DND-41 (cell line): Measurements from ENCODE around the gene RAD51B.

Experiments
- ATAC-seq: fragments of 200-7000 bp; cut with Tn5 transposase; 3 replicates; pipeline ENCODE4 v1.9.1; 2021; ENCODE audit warnings: low read depth; ENCODE audit not compliant: insufficient read depth
- DNase-seq: peaks from one replicate; pipeline ENCODE4 v3.0.0-alpha.2; 2020
- H2AFZ ChIP-seq: 2 replicates; pipeline ENCODE4 v1.6.0; 2012; ENCODE audit warnings: low read depth, low read length
- H3K27ac ChIP-seq: 2 replicates; pipeline ENCODE4 v1.5.1; 2012; ENCODE audit warnings: low read length, inconsistent platforms
- H3K27me3 ChIP-seq: fragments of 200-600 bp; sonication (generic); 2 replicates; pipeline ENCODE4 v1.6.0; 2012; ENCODE audit warnings: low read length, mild to moderate bottlenecking, inconsistent platforms; ENCODE audit not compliant: insufficient read depth, poor library complexity
- H3K36me3 ChIP-seq: 2 replicates; pipeline ENCODE4 v1.5.1; 2012; ENCODE audit warnings: low read length, inconsistent platforms; ENCODE audit not compliant: insufficient read depth
- H3K4me1 ChIP-seq: 2 replicates; pipeline ENCODE4 v1.5.1; 2012; ENCODE audit warnings: mild to moderate bottlenecking, low read length; ENCODE audit not compliant: insufficient read depth
- H3K4me2 ChIP-seq: 2 replicates; pipeline ENCODE4 v1.6.0; 2012; ENCODE audit warnings: mild to moderate bottlenecking, moderate library complexity, low read length, inconsistent platforms; ENCODE audit not compliant: insufficient read depth
- H3K4me3 ChIP-seq, 2 experiments: fragments of 200-600 bp in 1 of 2; shearing (Covaris generic) in 1 of 2; 2 replicates each; pipeline ENCODE4 v1.5.1; 2012 to 2016; ENCODE audit warnings: inconsistent platforms in 2 of 2, low read length in 2 of 2, mild to moderate bottlenecking in 2 of 2, low read depth in 1 of 2, moderate library complexity in 1 of 2
- H3K79me2 ChIP-seq: 2 replicates; pipeline ENCODE4 v1.6.0; 2012; ENCODE audit warnings: low read length, inconsistent platforms; ENCODE audit not compliant: insufficient read depth
- H3K9ac ChIP-seq: 2 replicates; pipeline ENCODE4 v1.6.0; 2012; ENCODE audit warnings: low read depth, mild to moderate bottlenecking, inconsistent platforms, low read length, moderate library complexity
- H3K9me3 ChIP-seq: 2 replicates; pipeline ENCODE4 v1.5.1; 2012; ENCODE audit warnings: low read length, moderate library complexity, mild to moderate bottlenecking, inconsistent platforms; ENCODE audit not compliant: insufficient read depth, severe bottlenecking
- H4K20me1 ChIP-seq: 2 replicates; pipeline ENCODE4 v1.6.0; 2012; ENCODE audit warnings: low read length; ENCODE audit not compliant: insufficient read depth
- EZH2 ChIP-seq: IDR thresholded peaks from 3 replicates; pipeline ENCODE4 v1.6.1; 2012; ENCODE audit warnings: borderline replicate concordance, low read depth, mild to moderate bottlenecking, moderate library complexity, low read length, inconsistent platforms; ENCODE audit not compliant: severe bottlenecking
- TF ChIP-seq, protein P1 (sequence below): IDR thresholded peaks from 2 replicates; pipeline ENCODE4 v1.5.1; 2012; ENCODE audit warnings: borderline replicate concordance, low read length, moderate library complexity, mild to moderate bottlenecking; ENCODE audit not compliant: poor library complexity, severe bottlenecking; ENCODE audit errors: extremely low read depth

The RAD51B gene

DNA sequence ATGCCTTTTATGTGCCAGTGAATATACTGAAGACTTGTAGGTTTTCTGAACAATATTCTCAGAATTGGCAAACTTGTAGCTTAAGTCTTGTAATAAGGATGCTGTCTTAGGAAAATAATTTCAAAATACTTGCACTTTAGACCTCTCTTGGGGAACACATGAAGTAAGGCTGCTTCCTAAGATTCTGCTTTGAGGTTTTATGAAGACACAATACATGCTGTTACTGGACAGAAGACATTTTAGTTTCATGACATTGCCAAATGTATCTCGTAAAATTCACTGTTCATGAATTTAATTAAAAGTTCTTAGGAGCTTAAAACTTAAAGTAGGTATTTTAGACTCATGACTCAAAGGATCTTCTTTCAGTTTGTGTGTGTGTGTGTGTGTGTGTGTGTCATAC is 80.7 kb downstream of the RAD51B start:
- no peak overlapping the region for H3K4me2 ChIP-seq
- no peak overlapping the region for H2AFZ ChIP-seq
- no peaks in the 10 kb centered on the region for H3K27me3 ChIP-seq
- peaks cover 18% of the 10 kb centered on the region for H3K9me3 ChIP-seq
- no peak overlapping the region for H3K4me3 ChIP-seq
- no peak for TF ChIP-seq EZH2
- TF ChIP-seq, protein P1, sequence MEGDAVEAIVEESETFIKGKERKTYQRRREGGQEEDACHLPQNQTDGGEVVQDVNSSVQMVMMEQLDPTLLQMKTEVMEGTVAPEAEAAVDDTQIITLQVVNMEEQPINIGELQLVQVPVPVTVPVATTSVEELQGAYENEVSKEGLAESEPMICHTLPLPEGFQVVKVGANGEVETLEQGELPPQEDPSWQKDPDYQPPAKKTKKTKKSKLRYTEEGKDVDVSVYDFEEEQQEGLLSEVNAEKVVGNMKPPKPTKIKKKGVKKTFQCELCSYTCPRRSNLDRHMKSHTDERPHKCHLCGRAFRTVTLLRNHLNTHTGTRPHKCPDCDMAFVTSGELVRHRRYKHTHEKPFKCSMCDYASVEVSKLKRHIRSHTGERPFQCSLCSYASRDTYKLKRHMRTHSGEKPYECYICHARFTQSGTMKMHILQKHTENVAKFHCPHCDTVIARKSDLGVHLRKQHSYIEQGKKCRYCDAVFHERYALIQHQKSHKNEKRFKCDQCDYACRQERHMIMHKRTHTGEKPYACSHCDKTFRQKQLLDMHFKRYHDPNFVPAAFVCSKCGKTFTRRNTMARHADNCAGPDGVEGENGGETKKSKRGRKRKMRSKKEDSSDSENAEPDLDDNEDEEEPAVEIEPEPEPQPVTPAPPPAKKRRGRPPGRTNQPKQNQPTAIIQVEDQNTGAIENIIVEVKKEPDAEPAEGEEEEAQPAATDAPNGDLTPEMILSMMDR = no peak
- peaks cover 9% of the 10 kb centered on the region for H3K36me3 ChIP-seq
- H3K27ac ChIP-seq = no peak overlapping the region
- H3K4me1 ChIP-seq = no peaks in the 10 kb centered on the region
- no peak for DNase-seq
- no peaks in the 10 kb centered on the region for H3K79me2 ChIP-seq
- no peak overlapping the region for H3K9ac ChIP-seq
- no peak for ATAC-seq
- no peaks in the 10 kb centered on the region for H4K20me1 ChIP-seq

DNA sequence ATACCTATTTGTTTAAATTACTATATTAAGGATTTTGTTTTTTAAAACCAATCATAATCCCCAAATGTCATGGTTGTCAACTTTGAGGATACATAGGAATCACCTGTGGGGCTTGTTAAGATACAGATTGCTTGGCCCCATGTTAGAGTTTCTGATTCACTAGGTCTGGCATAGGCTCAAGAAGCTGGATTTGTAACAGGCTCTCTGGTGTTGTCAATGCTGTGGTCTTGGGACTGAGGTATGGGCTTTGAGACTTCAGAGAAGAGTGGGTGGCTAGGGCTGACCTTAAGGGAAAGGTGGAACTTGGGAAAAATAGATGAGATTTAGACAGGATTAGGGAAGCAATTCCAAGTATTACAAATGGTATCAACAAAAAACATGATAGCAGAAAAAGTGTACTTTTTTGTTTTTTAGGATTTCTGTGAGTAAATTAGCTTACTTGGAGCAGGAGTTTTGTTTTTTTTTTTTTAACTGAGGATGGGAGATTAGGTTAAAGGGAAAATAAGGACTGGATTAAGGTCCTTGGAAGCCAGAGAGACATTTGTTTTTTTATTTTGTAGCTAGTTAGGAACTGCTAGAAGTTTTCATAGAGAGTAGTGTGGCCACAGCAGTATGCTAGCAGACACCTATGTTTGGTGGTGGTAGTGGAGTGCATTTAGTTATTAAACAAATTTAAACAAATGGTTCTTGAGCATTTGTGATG is 88.6 kb downstream of the RAD51B start:
- no peaks in the 10 kb centered on the region for H3K27me3 ChIP-seq
- no peak overlapping the region for H2AFZ ChIP-seq
- no peaks in the 10 kb centered on the region for H3K36me3 ChIP-seq
- H3K4me2 ChIP-seq = no peak overlapping the region
- H3K27ac ChIP-seq = no peak overlapping the region
- H3K79me2 ChIP-seq = no peaks in the 10 kb centered on the region
- ATAC-seq (no peak), DNase-seq (no peak)
- H3K9ac ChIP-seq = no peak overlapping the region
- no peaks in the 10 kb centered on the region for H3K4me1 ChIP-seq
- TF ChIP-seq, protein P1 = no peak
- no peak for TF ChIP-seq EZH2
- H4K20me1 ChIP-seq = no peaks in the 10 kb centered on the region
- H3K9me3 ChIP-seq = no peaks in the 10 kb centered on the region
- no peak overlapping the region for H3K4me3 ChIP-seq

DNA sequence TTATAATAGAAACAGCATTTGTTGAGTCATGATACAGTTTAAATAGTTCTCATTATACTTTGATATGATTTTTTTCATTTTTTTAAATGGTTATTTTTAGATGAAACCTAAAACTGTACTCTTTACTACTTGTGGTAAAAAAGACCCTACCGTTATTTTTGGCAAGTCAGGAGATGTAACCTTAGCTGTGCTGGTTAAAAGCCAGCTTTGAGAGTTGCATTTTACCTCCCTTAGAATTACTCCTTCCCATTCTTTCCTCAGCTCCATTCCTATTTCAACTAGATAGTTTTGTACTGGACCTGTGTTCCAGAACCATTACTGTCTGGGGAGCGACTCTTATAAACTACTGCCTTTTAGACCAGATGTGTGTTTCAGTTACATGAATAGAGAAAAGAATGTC is 92.0 kb downstream of the RAD51B start:
- Histone ChIP-seq H2AFZ (no peak overlapping the region), H3K36me3 (no peaks in the 10 kb centered on the region; the same call in 1 of the 2 replicates), H4K20me1 (no peaks in the 10 kb centered on the region), H3K27me3 (no peaks in the 10 kb centered on the region), H3K4me3 (no peak overlapping the region), H3K4me2 (no peak overlapping the region), H3K27ac (no peak overlapping the region), H3K79me2 (no peaks in the 10 kb centered on the region), H3K9ac (no peak overlapping the region), H3K4me1 (no peaks in the 10 kb centered on the region), H3K9me3 (no peaks in the 10 kb centered on the region)
- TF ChIP-seq EZH2 = no peak
- TF ChIP-seq, protein P1 = no peak
- no peak for ATAC-seq
- no peak for DNase-seq

DNA sequence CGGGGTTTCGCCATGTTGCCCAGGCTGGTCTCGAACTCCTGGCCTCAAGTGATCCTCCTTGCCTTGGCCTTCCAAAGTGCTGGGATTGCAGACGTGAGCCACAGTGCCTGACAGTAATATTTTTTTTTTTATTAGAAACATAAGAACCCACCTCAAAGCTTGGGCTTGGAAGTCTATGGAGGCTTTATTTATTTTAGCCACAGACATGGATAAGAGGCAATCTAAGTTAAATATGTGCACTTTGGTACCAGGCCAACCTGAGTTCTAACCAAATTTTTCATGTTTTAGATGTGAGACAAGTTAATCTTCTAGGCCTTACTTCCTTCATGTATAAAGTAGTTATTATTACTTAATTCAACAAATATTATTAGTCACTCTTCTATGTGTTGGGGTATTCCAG is 96.9 kb downstream of the RAD51B start:
- H3K27ac ChIP-seq = no peak overlapping the region
- no peak for TF ChIP-seq EZH2
- TF ChIP-seq, protein P1 = no peak
- H2AFZ ChIP-seq = no peak overlapping the region
- H4K20me1 ChIP-seq = no peaks in the 10 kb centered on the region
- ATAC-seq (no peak), DNase-seq (no peak)
- H3K36me3 ChIP-seq = no peaks in the 10 kb centered on the region; the same call in 1 of the 2 replicates
- no peaks in the 10 kb centered on the region for H3K79me2 ChIP-seq
- H3K9ac ChIP-seq = no peak overlapping the region
- no peaks in the 10 kb centered on the region for H3K9me3 ChIP-seq
- no peak overlapping the region for H3K4me3 ChIP-seq
- H3K27me3 ChIP-seq = no peaks in the 10 kb centered on the region
- no peak overlapping the region for H3K4me2 ChIP-seq
- no peaks in the 10 kb centered on the region for H3K4me1 ChIP-seq
